Urinary bladder (tissue), 4 donors: ENCODE measurements around the gene PALS1. TPM values are rescaled to one million over a fixed set of nuclear protein-coding genes. Genes with fewer than 3 reads are reported as not detected.

Experiments
- DNase-seq: peaks from one replicate; pipeline ENCODE4 v3.0.0-alpha.2; 2015; ENCODE audit errors: extremely low spot score
- H3K27ac ChIP-seq: one replicate; pipeline ENCODE4 v1.5.1; 2013; ENCODE audit warnings: low read depth, mild to moderate bottlenecking, moderate library complexity
- H3K36me3 ChIP-seq: one replicate; pipeline ENCODE4 v1.6.1; 2013; ENCODE audit warnings: mild to moderate bottlenecking, moderate library complexity; ENCODE audit not compliant: insufficient read depth
- H3K4me1 ChIP-seq: one replicate; pipeline ENCODE4 v1.6.1; 2013; ENCODE audit warnings: mild to moderate bottlenecking, moderate library complexity; ENCODE audit not compliant: insufficient read depth
- H3K4me3 ChIP-seq: one replicate; pipeline ENCODE4 v1.5.1; 2013; ENCODE audit warnings: low read depth, low read length
- WGBS: extraction: QIAGEN DNeasy Blood & Tissue Kit; methylation state at CpG from one replicate; pipeline ENCODE4 v1.1.7; 2013; 5-methylcytosine and 5-hydroxymethylcytosine counted together
- polyA plus RNA-seq: library from polyadenylated mRNA; stranded (reverse); fragments of 200-250 nt; gene quantifications from one replicate; pipeline ENCODE4 v1.2.3, GENCODE V29; 2013
- total RNA-seq: library from RNA; depleted of rRNA; stranded (reverse); fragments of >200 nt; gene quantifications from one replicate; pipeline ENCODE4 v1.2.3, GENCODE V29; 2014
- donor health status: healthy with polysubstance abuse.
- donor health status: healthy.

Gene PALS1
- total and polyA plus RNA-seq, 2 donors: 10.0 to 45.4 TPM

DNA sequence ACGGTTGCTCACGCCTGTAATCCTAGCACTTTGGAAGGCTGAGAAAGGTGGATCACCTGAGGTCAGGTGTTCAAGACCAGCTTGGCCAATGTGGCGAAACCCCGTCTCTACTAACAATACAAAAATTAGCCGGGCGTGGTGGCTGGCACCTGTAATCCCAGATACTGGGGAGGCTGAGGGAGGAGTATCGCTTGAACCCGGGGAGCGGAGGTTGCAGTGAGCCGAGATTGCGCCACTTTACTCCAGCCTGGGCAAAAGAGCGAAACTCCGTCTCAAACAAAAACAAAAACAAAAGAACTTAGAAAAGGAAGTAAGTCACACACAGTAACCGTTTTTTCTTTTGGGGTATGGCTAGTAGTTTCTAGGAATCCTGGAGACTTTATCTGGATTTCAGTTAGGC is 1.7 kb upstream of the PALS1 start:
- H3K4me3 ChIP-seq: no peak overlapping the region
- WGBS: 93% methylated on average over 14 of the region's 14 CpGs

DNA sequence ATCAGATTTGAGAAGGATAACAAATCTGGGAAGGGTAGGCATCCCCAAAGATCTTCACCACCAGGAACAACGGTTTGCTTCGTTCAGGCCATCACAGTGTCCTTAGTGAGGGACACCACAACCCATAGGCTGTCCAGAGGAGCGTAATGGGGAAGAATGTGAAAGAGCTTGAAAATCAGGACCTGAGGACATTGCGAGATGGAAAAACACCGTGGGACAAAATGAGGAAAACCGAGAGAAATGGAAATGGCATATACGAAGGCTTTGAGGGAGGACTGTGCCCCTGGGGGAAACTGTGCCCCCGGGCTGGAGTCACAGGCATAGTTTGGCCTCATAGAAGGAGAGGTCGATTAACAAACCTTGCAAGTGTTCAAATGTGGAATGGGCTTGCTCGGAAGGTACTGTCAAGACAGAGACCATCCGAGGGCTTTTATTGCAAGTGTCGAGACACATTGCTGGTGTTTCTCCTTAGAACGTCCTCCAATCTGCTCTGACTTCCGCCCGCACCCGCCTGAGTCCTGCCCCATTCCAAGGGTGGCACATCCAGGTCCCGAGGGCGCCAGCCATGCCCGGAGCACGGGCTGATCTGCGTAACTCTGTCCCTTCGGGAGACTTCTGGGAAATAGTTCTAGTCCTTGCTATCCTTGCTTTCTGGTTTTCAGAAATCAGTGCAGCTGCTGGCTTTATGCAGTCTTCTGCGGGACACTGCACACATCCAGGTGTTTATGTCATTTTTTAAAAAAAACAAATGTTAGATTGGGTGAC is 885 bp upstream of the PALS1 start:
- H3K36me3 ChIP-seq: no peaks in the 10 kb centered on the region
- 14% methylated on average over 23 of the region's 23 CpGs for WGBS
- no peak for DNase-seq
- H3K4me1 ChIP-seq: no peaks in the 10 kb centered on the region
- peak overlapping the region; percentile 68 for H3K4me3 ChIP-seq
- peak overlapping the region; percentile 60 for H3K27ac ChIP-seq

More for the DNA sequence above, 1.7 kb upstream of the PALS1 start:
- no peaks in the 10 kb centered on the region for H3K4me1 ChIP-seq
- H3K27ac ChIP-seq: no peak overlapping the region
- no peak for DNase-seq
- H3K36me3 ChIP-seq: no peaks in the 10 kb centered on the region

- peak overlapping the region; percentile 93 for H3K27ac ChIP-seq
- peak; percentile 84 for DNase-seq
- peak overlapping the region; percentile 68 for H3K4me3 ChIP-seq
- H3K36me3 ChIP-seq: no peaks in the 10 kb centered on the region
- no peaks in the 10 kb centered on the region for H3K4me1 ChIP-seq
- under 1% methylated on average over 54 of the region's 54 CpGs for WGBS
These were observed 241 bp upstream of the PALS1 start for GRCh38 chr14:67240978-67241410.

- 9% methylated on average over 4 of the region's 4 CpGs for WGBS
- DNase-seq: no peak
- Histone ChIP-seq H3K4me3 (peak overlapping the region; percentile 68), H3K4me1 (no peaks in the 10 kb centered on the region), H3K36me3 (no peaks in the 10 kb centered on the region), H3K27ac (no peak overlapping the region)
These were observed 859 bp downstream of the PALS1 start for GRCh38 chr14:67242168-67242420.

DNA sequence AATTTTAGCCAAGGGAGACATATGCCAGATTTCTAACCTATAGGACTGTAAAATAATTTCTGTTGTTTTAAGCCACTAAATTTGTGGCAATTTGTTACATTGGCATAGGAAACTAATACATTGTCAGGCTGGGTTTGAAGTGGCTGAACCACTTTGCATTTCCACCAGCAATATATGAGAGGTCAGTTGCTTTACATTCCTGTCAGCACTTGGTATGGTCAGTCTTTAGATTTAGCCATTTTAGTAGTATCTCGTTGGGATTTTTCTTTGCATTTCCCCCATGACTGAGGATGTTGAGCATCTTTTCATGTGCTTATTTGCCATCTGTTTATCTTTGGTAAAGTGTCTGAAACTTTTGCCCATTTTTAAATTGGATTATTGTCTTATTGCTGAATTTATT is 3.9 kb downstream of the PALS1 start:
- Histone ChIP-seq H3K27ac (no peak overlapping the region), H3K4me1 (no peaks in the 10 kb centered on the region), H3K4me3 (no peak overlapping the region), H3K36me3 (no peaks in the 10 kb centered on the region)
- 50% methylated on average over 1 of the region's 1 CpG for WGBS
- no peak for DNase-seq

- WGBS: 72% methylated on average over 2 of the region's 2 CpGs
- H3K4me1 ChIP-seq: no peaks in the 10 kb centered on the region
- H3K27ac ChIP-seq: no peak overlapping the region
- DNase-seq: no peak
- no peaks in the 10 kb centered on the region for H3K36me3 ChIP-seq
- H3K4me3 ChIP-seq: no peak overlapping the region
These were observed 10.5 kb downstream of the PALS1 start for GRCh38 chr14:67251573-67252226.

DNA sequence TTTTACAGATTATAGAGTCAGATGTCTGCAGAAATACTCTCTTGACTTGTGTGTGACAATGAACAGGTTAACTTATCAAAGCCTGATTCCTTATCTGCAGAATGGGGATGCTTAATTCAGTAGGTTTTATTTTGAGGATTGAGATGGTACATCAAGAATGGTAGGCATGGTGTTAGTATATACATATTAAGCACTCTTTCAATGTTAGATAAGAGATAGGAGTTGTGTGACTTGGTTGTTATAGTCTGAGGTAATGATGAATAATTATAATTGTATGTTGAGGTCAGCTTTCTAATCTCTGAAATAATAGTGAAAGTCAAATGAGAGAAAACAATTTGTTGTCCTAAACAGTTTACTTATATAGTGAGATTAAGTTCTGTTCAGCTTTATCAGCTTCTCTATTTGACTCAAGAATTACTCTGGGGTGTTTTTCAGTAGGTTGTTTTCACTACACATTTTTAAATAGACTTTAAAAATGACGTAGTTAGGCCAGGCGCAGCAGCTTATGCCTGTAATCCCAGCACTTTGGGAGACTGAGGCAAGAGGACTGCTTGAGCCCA is 11.9 kb downstream of the PALS1 start:
- WGBS: 52% methylated on average over 2 of the region's 2 CpGs
- no peak for DNase-seq
- no peak overlapping the region for H3K27ac ChIP-seq
- no peaks in the 10 kb centered on the region for H3K4me1 ChIP-seq
- no peaks in the 10 kb centered on the region for H3K36me3 ChIP-seq
- no peak overlapping the region for H3K4me3 ChIP-seq

DNA sequence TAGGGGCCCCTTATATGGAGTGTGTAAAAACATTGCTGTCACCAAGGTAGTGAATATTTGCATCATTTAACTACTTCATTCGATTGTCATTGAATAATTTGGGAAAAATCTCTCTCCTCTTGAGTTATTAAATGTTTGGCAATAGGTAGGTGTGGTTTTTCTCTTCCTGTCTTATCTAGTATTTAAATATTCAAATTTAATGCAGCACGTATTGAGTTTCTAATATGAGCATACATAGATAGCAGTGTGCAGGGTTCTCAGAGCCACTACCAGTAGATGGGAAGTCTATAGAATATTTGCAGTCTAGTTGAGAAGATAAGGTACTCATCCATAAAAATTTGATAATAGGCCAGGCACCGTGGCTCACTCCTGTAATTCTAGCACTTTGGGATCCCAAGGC is 16.7 kb downstream of the PALS1 start:
- H3K36me3 ChIP-seq: no peaks in the 10 kb centered on the region
- 86% methylated on average over 3 of the region's 3 CpGs for WGBS
- DNase-seq: no peak
- no peak overlapping the region for H3K4me3 ChIP-seq
- no peaks in the 10 kb centered on the region for H3K4me1 ChIP-seq
- H3K27ac ChIP-seq: no peak overlapping the region

DNA sequence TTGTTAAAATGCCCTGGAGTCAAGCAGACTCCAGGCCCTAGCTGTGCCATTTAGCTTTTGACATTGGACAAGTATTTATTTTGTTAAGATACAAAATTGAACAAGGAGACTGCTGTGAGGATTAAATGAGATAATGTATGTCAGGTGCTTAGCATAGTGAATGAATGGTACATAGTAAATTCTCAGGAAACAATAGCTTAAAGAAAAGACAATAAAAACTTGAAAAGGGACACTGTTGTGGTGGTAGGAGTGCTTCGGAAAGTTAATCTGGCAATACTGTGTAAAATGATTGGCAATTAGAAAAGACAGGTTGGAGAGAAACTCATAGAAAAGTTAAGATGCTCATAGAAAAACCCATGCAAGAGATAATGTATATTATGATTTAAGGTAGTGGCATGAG is 19.7 kb downstream of the PALS1 start:
- no peak for DNase-seq
- 98% methylated on average over 1 of the region's 1 CpG for WGBS
- H3K4me3 ChIP-seq: no peak overlapping the region
- no peaks in the 10 kb centered on the region for H3K36me3 ChIP-seq
- no peaks in the 10 kb centered on the region for H3K4me1 ChIP-seq
- H3K27ac ChIP-seq: no peak overlapping the region

DNA sequence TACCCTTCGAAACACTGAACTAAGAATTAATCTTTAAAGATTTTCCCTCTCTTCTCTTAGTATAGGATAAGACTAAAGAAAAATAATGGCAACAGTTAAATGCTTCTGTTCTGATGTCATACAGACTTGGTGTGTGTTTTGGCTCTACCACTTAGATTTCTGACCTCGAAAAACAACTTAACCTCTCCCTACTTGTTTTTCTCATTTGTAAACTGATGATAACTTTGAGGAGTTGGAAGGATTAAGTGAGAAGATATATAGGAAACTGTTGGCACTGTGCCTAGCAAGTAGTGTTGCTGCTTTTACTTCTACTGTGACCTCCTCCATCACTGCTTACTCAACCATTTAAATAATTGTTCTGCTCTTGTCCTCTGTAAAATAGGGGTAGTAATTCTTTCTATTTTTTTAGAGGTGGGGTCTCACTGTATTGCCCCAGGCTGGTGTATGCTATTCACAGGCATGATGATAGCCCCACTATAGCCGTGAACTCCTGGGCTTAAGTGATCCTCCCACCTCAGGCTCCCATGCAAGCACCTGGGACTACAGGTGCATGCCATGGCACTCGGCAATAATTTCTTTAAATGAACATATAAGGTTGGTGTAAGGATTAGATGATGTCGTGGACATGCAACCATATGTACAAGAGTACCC is 22.4 kb downstream of the PALS1 start:
- Histone ChIP-seq H3K27ac (no peak overlapping the region), H3K4me3 (no peak overlapping the region), H3K4me1 (no peaks in the 10 kb centered on the region), H3K36me3 (no peaks in the 10 kb centered on the region)
- WGBS: 61% methylated on average over 5 of the region's 5 CpGs
- DNase-seq: no peak

DNA sequence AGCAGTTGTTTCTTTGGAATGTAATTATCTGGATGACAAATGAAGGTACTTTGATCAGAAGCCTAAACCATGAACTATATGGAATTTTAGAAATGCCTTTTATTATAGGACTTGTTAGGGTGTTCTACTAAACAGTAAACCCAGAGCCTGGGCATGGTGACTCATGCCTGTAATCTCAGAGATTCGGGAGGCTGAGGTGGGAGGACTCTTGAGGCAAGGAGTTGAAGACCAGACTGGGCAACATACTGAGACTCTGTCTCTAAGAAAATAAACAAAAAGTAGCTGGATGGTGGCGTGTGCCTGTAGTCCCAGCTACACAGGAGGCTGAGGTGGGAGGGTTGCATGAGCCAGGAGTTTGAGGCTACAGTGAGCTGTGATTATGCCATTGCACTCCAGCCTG is 23.9 kb downstream of the PALS1 start:
- no peak for DNase-seq
- Histone ChIP-seq H3K4me1 (no peaks in the 10 kb centered on the region), H3K36me3 (no peaks in the 10 kb centered on the region), H3K4me3 (no peak overlapping the region), H3K27ac (no peak overlapping the region)
- 61% methylated on average over 2 of the region's 2 CpGs for WGBS

- Histone ChIP-seq H3K27ac (no peak overlapping the region), H3K4me3 (no peak overlapping the region), H3K36me3 (no peaks in the 10 kb centered on the region), H3K4me1 (no peaks in the 10 kb centered on the region)
- no peak for DNase-seq
- 48% methylated on average over 4 of the region's 4 CpGs for WGBS
These were observed 26.5 kb downstream of the PALS1 start for GRCh38 chr14:67267576-67268328.

- H3K4me3 ChIP-seq: no peak overlapping the region
- DNase-seq: no peak
- WGBS: 32% methylated on average over 11 of the region's 11 CpGs
- no peaks in the 10 kb centered on the region for H3K36me3 ChIP-seq
- H3K27ac ChIP-seq: no peak overlapping the region
- H3K4me1 ChIP-seq: no peaks in the 10 kb centered on the region
These were observed 27.4 kb downstream of the PALS1 start for GRCh38 chr14:67268426-67269150.
